HG03457 (cell line): Measurements from ENCODE around the gene SPN.
"Not testable (repeated sequence)": the region's sequence is repeated elsewhere in the genome, so short reads cannot be mapped to it uniquely, and the experiment has no call there.

Experiments
- ATAC-seq: cut with Tn5 transposase; IDR thresholded peaks from one replicate; pipeline ENCODE4 v1.9.1; 2021; ENCODE audit warnings: moderate number of reproducible peaks; ENCODE audit not compliant: unreplicated experiment

Gene SPN

GRCh38 chr16:29663016-29663806, at the start of gene SPN:
Gene SPN (plus strand): TSS chr16:29663247. CDS start chr16:29663729, 482 bp downstream.
- ATAC-seq, result no peak

- ATAC-seq, result not testable (repeated sequence)
Measured at GRCh38 chr16:29613307-29614057, 49.6 kb upstream of the SPN start.

- ATAC-seq, result not testable (repeated sequence)
Measured at GRCh38 chr16:29614691-29615314, 48.2 kb upstream of the SPN start.

GRCh38 chr16:29616127-29616526, 46.9 kb upstream of the SPN start:
- ATAC-seq, result not testable (repeated sequence)

- not testable (repeated sequence) for ATAC-seq
Measured at GRCh38 chr16:29620591-29620990, 42.5 kb upstream of the SPN start.

GRCh38 chr16:29622738-29623137, 40.3 kb upstream of the SPN start:
- not testable (repeated sequence) for ATAC-seq

GRCh38 chr16:29623253-29623652, 39.8 kb upstream of the SPN start:
- not testable (repeated sequence) for ATAC-seq

- not testable (repeated sequence) for ATAC-seq
Measured at GRCh38 chr16:29625114-29625513, 37.9 kb upstream of the SPN start.

GRCh38 chr16:29626778-29627331, 36.2 kb upstream of the SPN start:
- ATAC-seq, result not testable (repeated sequence)

GRCh38 chr16:29627661-29628075, 35.4 kb upstream of the SPN start:
- ATAC-seq, result peak; percentile 46

GRCh38 chr16:29628707-29629106, 34.3 kb upstream of the SPN start:
- not testable (repeated sequence) for ATAC-seq

GRCh38 chr16:29629318-29629717, 33.7 kb upstream of the SPN start:
- not testable (repeated sequence) for ATAC-seq

GRCh38 chr16:29631658-29632057, 31.4 kb upstream of the SPN start:
- ATAC-seq, result not testable (repeated sequence)

- not testable (repeated sequence) for ATAC-seq
Measured at GRCh38 chr16:29635902-29636301, 27.1 kb upstream of the SPN start.

- ATAC-seq, result not testable (repeated sequence)
Measured at GRCh38 chr16:29636368-29636767, 26.7 kb upstream of the SPN start.

- ATAC-seq, result not testable (repeated sequence)
Measured at GRCh38 chr16:29638751-29639150, 24.3 kb upstream of the SPN start.

- ATAC-seq, result no peak
Measured at GRCh38 chr16:29641561-29641960, 21.5 kb upstream of the SPN start.

- no peak for ATAC-seq
Measured at GRCh38 chr16:29643596-29643995, 19.5 kb upstream of the SPN start.

GRCh38 chr16:29644338-29644857, 18.6 kb upstream of the SPN start:
- peak; percentile 41 for ATAC-seq

GRCh38 chr16:29644973-29645693, 17.9 kb upstream of the SPN start:
- no peak for ATAC-seq
